K562 (cell line): ENCODE measurements around the gene IL23R. TPM values are rescaled to one million over a fixed set of nuclear protein-coding genes. Genes with fewer than 3 reads are reported as not detected.

Experiments used
- CXXC5 ChIP-seq: fragments of 250-450 bp; sonication (Bioruptor Pico); IDR thresholded peaks from 2 replicates; pipeline ENCODE4 v1.8.0; 2022; ENCODE audit warnings: inconsistent platforms, mild to moderate bottlenecking, moderate library complexity
- MECOM ChIP-seq: fragments of 250-450 bp; sonication (Bioruptor Pico); IDR thresholded peaks from 2 replicates; pipeline ENCODE4 v1.8.0; 2022; ENCODE audit warnings: inconsistent platforms
- NR4A1 ChIP-seq, 2 experiments: fragments of 250-450 bp in 1 of 2; fragments of 450-650 bp in 1 of 2; sonication (Bioruptor Pico) in 1 of 2; IDR thresholded peaks; 2 replicates each; pipeline versions ENCODE4 v1.4.0 to v1.6.1; 2016 to 2020; ENCODE audit warnings: mild to moderate bottlenecking in 2 of 2, missing compliant biosample characterization in 1 of 2, missing genetic modification characterization in 1 of 2, moderate library complexity in 1 of 2
- PHF20 ChIP-seq: fragments of 450-650 bp; IDR thresholded peaks from 2 replicates; pipeline ENCODE4 v1.6.1; 2018; ENCODE audit not compliant: partially characterized antibody
- PTTG1 ChIP-seq: fragments of 450-650 bp; IDR thresholded peaks from 2 replicates; pipeline ENCODE4 v1.6.1; 2016; ENCODE audit warnings: low read depth, mild to moderate bottlenecking, missing genetic modification characterization, missing compliant biosample characterization
- SRSF3 ChIP-seq: fragments of 200-400 bp; formaldehyde crosslinking; IDR thresholded peaks from 2 replicates; pipeline ENCODE4 v1.6.1; 2016; ENCODE audit warnings: mild to moderate bottlenecking, low read length, moderate library complexity; ENCODE audit not compliant: insufficient read depth
- ZFP1 ChIP-seq: fragments of 450-650 bp; formaldehyde crosslinking; IDR thresholded peaks from 2 replicates; pipeline ENCODE4 v1.4.0; 2020; ENCODE audit warnings: mild to moderate bottlenecking, mixed read lengths
- ZFX ChIP-seq: sonication (generic); formaldehyde crosslinking; IDR thresholded peaks from 2 replicates; pipeline ENCODE4 v1.8.0; 2022; ENCODE audit warnings: mild to moderate bottlenecking, missing genetic modification reagents, moderate library complexity
- ZNF766 ChIP-seq: fragments of 200-800 bp; sonication (Bioruptor generic); conservative IDR thresholded peaks from 2 replicates; pipeline ENCODE4 v1.6.1; 2016; ENCODE audit warnings: missing genetic modification characterization, missing compliant biosample characterization
- polyA plus RNA-seq, 8 experiments: library from polyadenylated mRNA; depleted of rRNA in 4 of 8; stranded (reverse) in 5 of 8; unstranded in 3 of 8; fragments of >200 nt; fragmentation: Nextera tagmentation in 2 of 8; fragmentation: Illumina TruSeq in 1 of 8; extraction: Ambion mirVana in 2 of 8; extraction: Trizol in 1 of 8; gene quantifications; 2 replicates each; pipeline versions ENCODE4 v1.2.1 to v1.2.3, GENCODE V29; 2011 to 2014; ENCODE audit warnings: inconsistent platforms in 1 of 8, missing spikeins in 1 of 8
- total RNA-seq, 7 experiments: library from RNA; depleted of rRNA in 6 of 7; stranded (reverse); fragments of >200 nt in 6 of 7; fragmentation: Illumina TruSeq in 2 of 7; extraction: Trizol in 2 of 7; gene quantifications; 2 replicates each; pipeline versions ENCODE4 v1.2.1 to v1.2.3, GENCODE V29; 2011 to 2021; ENCODE audit warnings: low replicate concordance in 1 of 7
- TF ChIP-seq, protein P1 (sequence below): sonication (generic); IDR thresholded peaks from 2 replicates; pipeline ENCODE4 v1.6.1; 2016
- TF ChIP-seq, protein P2 (sequence below), 3 experiments: fragments of 200-800 bp in 1 of 3; sonication (Bioruptor generic) in 1 of 3; sonication (generic) in 1 of 3; formaldehyde crosslinking in 1 of 3; IDR thresholded peaks; 2 replicates each; pipeline versions ENCODE4 v1.6.1 to v1.8.0; 2016 to 2022; ENCODE audit warnings: mild to moderate bottlenecking in 2 of 3, missing compliant biosample characterization in 2 of 3, missing genetic modification characterization in 2 of 3, missing genetic modification reagents in 1 of 3
- TF ChIP-seq, protein P3 (sequence below): fragments of 200-800 bp; sonication (Bioruptor generic); IDR thresholded peaks from 2 replicates; pipeline ENCODE4 v1.6.1; 2017; ENCODE audit warnings: missing genetic modification characterization, missing compliant biosample characterization
- TF ChIP-seq, protein P4 (sequence below): fragments of 450-650 bp; IDR thresholded peaks from 2 replicates; pipeline ENCODE4 v1.7.0; 2016; ENCODE audit warnings: borderline replicate concordance

Gene IL23R
- total and polyA plus RNA-seq, 9 of the 15 experiments (the other 6 are each of a cell fraction or from before 2014, with no cell fraction given) = 4.4 to 52.7 (median 22.8) TPM

DNA sequence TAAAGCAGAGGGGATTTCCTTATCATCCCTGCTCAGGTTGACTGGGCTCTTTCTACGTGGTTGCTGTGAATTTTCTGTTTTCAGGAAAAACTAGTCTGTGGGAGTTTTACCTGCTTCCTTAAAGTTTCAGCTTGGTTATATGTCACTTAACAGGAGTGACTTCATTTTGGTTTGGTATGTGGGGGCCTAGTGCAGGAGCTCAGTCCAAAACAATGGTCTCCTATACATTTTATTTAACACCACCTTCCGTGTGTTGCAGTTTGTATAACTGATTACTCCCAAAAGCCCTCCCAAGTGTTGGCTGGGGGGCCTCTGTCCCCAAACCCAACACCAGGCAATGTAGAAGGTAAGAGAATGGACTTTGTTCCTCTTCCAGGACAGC lies 5.3 kb downstream of the IL23R start (continued):
- TF ChIP-seq NR4A1 (CRISPR knock-in tag; IDR thresholded peaks at IDR 0.05) = no peak
- TF ChIP-seq NR4A1 (tag; IDR thresholded peaks at IDR 0.05) = peak; percentile 49; the same call in 1 of the 2 replicates
- TF ChIP-seq ZFX = no peak
- TF ChIP-seq CXXC5 (CRISPR knock-in tag) = peak; percentile 47
- no peak for TF ChIP-seq PHF20
- TF ChIP-seq, protein P1, sequence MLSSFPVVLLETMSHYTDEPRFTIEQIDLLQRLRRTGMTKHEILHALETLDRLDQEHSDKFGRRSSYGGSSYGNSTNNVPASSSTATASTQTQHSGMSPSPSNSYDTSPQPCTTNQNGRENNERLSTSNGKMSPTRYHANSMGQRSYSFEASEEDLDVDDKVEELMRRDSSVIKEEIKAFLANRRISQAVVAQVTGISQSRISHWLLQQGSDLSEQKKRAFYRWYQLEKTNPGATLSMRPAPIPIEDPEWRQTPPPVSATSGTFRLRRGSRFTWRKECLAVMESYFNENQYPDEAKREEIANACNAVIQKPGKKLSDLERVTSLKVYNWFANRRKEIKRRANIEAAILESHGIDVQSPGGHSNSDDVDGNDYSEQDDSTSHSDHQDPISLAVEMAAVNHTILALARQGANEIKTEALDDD = peak; percentile 79
- TF ChIP-seq ZNF766 = 0 out of 2 replicates have a peak, but pooled peaks have one; percentile 42
- TF ChIP-seq, protein P2, sequence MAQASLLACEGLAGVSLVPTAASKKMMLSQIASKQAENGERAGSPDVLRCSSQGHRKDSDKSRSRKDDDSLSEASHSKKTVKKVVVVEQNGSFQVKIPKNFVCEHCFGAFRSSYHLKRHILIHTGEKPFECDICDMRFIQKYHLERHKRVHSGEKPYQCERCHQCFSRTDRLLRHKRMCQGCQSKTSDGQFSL (CRISPR knock-in tag; IDR thresholded peaks at IDR 0.05) = no peak
- TF ChIP-seq, protein P2 (tag; IDR thresholded peaks at IDR 0.05) = 0 out of 4 replicates have a peak, but pooled peaks of 1 of the 2 experiments have one; percentile 54
- peak; percentile 51; the same call in 1 of the 2 replicates for TF ChIP-seq PTTG1 (tag)
- no peak for TF ChIP-seq MECOM (CRISPR knock-in tag)
- TF ChIP-seq SRSF3 = no peak
- TF ChIP-seq, protein P3, sequence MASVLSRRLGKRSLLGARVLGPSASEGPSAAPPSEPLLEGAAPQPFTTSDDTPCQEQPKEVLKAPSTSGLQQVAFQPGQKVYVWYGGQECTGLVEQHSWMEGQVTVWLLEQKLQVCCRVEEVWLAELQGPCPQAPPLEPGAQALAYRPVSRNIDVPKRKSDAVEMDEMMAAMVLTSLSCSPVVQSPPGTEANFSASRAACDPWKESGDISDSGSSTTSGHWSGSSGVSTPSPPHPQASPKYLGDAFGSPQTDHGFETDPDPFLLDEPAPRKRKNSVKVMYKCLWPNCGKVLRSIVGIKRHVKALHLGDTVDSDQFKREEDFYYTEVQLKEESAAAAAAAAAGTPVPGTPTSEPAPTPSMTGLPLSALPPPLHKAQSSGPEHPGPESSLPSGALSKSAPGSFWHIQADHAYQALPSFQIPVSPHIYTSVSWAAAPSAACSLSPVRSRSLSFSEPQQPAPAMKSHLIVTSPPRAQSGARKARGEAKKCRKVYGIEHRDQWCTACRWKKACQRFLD (CRISPR knock-in tag) = 0 out of 2 replicates have a peak, but pooled peaks have one; percentile 43
- TF ChIP-seq, protein P4, sequence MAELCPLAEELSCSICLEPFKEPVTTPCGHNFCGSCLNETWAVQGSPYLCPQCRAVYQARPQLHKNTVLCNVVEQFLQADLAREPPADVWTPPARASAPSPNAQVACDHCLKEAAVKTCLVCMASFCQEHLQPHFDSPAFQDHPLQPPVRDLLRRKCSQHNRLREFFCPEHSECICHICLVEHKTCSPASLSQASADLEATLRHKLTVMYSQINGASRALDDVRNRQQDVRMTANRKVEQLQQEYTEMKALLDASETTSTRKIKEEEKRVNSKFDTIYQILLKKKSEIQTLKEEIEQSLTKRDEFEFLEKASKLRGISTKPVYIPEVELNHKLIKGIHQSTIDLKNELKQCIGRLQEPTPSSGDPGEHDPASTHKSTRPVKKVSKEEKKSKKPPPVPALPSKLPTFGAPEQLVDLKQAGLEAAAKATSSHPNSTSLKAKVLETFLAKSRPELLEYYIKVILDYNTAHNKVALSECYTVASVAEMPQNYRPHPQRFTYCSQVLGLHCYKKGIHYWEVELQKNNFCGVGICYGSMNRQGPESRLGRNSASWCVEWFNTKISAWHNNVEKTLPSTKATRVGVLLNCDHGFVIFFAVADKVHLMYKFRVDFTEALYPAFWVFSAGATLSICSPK = no peak
- TF ChIP-seq ZFP1 = no peak
- TF ChIP-seq, all 486 proteins: peak for 12
